Liver (tissue), 9 donors: ENCODE results near the gene FAM83C. TPM values are rescaled to one million over a fixed set of nuclear protein-coding genes. Genes with fewer than 3 reads are reported as not detected.

Experiments used
- DNase-seq: peaks from one replicate; pipeline ENCODE4 v3.0.0-alpha.2; 2017; ENCODE audit warnings: low spot score
- H3K27ac ChIP-seq, 2 donors: one replicate each; pipeline ENCODE4 v1.7.0; 2013; ENCODE audit warnings: inconsistent platforms in 2 of 2, low read length in 2 of 2, control low read depth in 1 of 2, low read depth in 1 of 2, mild to moderate bottlenecking in 1 of 2
- H3K27me3 ChIP-seq, 4 donors: one replicate each; pipeline versions ENCODE4 v1.6.1 to v1.7.0; 2013; ENCODE audit warnings: low read length in 3 of 4, inconsistent platforms in 1 of 4, mild to moderate bottlenecking in 1 of 4, moderate library complexity in 1 of 4; ENCODE audit not compliant: control insufficient read depth in 4 of 4, insufficient read depth in 4 of 4
- H3K36me3 ChIP-seq, 4 donors: one replicate each; pipeline versions ENCODE4 v1.6.1 to v1.7.0; 2013; ENCODE audit warnings: low read length in 3 of 4, mild to moderate bottlenecking in 3 of 4, low read depth in 1 of 4, moderate library complexity in 1 of 4; ENCODE audit not compliant: control insufficient read depth in 4 of 4, insufficient read depth in 3 of 4
- H3K4me1 ChIP-seq, 4 donors: one replicate each; pipeline versions ENCODE4 v1.6.1 to v1.7.0; 2013; ENCODE audit warnings: low read length in 3 of 4, mild to moderate bottlenecking in 3 of 4, moderate library complexity in 1 of 4; ENCODE audit not compliant: control insufficient read depth in 4 of 4, insufficient read depth in 4 of 4
- H3K4me3 ChIP-seq, 3 donors: one replicate each; pipeline versions ENCODE4 v1.6.1 to v1.7.0; 2013; ENCODE audit warnings: low read length in 3 of 3, control low read depth in 1 of 3, low read depth in 1 of 3, mild to moderate bottlenecking in 1 of 3
- H3K9ac ChIP-seq, 2 donors: one replicate each; pipeline ENCODE4 v1.7.0; 2013; ENCODE audit warnings: low read length in 2 of 2, mild to moderate bottlenecking in 2 of 2, moderate library complexity in 2 of 2, control low read depth in 1 of 2, low read depth in 1 of 2
- H3K9me3 ChIP-seq, 4 donors: one replicate each; pipeline versions ENCODE4 v1.6.1 to v1.7.0; 2013; ENCODE audit warnings: low read length in 3 of 4; ENCODE audit not compliant: control insufficient read depth in 4 of 4
- EGR1 ChIP-seq, 2 donors: IDR thresholded peaks; 2 replicates each; pipeline ENCODE4 v1.6.1; 2016 to 2018; ENCODE audit warnings: antibody characterized with exemption in 2 of 2, low read depth in 2 of 2
- FOXA1 ChIP-seq: IDR thresholded peaks from 2 replicates; pipeline ENCODE4 v1.6.1; 2016; ENCODE audit warnings: antibody characterized with exemption
- FOXA2 ChIP-seq: IDR thresholded peaks from 2 replicates; pipeline ENCODE4 v1.6.1; 2016; ENCODE audit warnings: antibody characterized with exemption
- HNF4A ChIP-seq, 2 donors: conservative IDR thresholded peaks; 2 replicates each; pipeline ENCODE4 v1.6.1; 2016; ENCODE audit warnings: antibody characterized with exemption in 2 of 2, mild to moderate bottlenecking in 2 of 2
- HNF4G ChIP-seq: IDR thresholded peaks from 2 replicates; pipeline ENCODE4 v1.6.1; 2016; ENCODE audit warnings: antibody characterized with exemption
- JUND ChIP-seq, 2 donors: IDR thresholded peaks; 2 replicates each; pipeline ENCODE4 v1.6.1; 2016; ENCODE audit warnings: antibody characterized with exemption in 2 of 2
- NR2F2 ChIP-seq: IDR thresholded peaks from 2 replicates; pipeline ENCODE4 v1.6.1; 2016; ENCODE audit warnings: antibody characterized with exemption
- RAD21 ChIP-seq, 2 donors: IDR thresholded peaks; 2 replicates each; pipeline ENCODE4 v1.6.1; 2016; ENCODE audit warnings: antibody characterized with exemption in 2 of 2, mild to moderate bottlenecking in 2 of 2
- REST ChIP-seq: IDR thresholded peaks from 2 replicates; pipeline ENCODE4 v1.6.1; 2016; ENCODE audit warnings: antibody characterized with exemption, mild to moderate bottlenecking
- RXRA ChIP-seq, 2 donors: IDR thresholded peaks; 2 replicates each; pipeline ENCODE4 v1.6.1; 2017 to 2018; ENCODE audit warnings: antibody characterized with exemption in 2 of 2, mild to moderate bottlenecking in 1 of 2
- SP1 ChIP-seq: IDR thresholded peaks from 2 replicates; pipeline ENCODE4 v1.6.1; 2018; ENCODE audit warnings: antibody characterized with exemption, mild to moderate bottlenecking
- WGBS: extraction: QIAGEN DNeasy Blood & Tissue Kit; methylation state at CpG from one replicate; pipeline ENCODE4 v1.1.7; 2013; 5-methylcytosine and 5-hydroxymethylcytosine counted together
- polyA plus RNA-seq, 2 donors: library from polyadenylated mRNA; stranded (reverse) in 1 of 2; unstranded in 1 of 2; fragments of 200-250 nt in 1 of 2; fragments of >200 nt in 1 of 2; fragmentation: Nextera tagmentation in 1 of 2; extraction: Ambion mirVana in 1 of 2; gene quantifications; one replicate each; pipeline versions ENCODE4 v1.2.1 to v1.2.3, GENCODE V29; 2013 to 2015
- total RNA-seq, 2 donors: library from RNA; depleted of rRNA; stranded (reverse); fragments of >200 nt; gene quantifications; one replicate each; pipeline ENCODE4 v1.2.3, GENCODE V29; 2014
- TF ChIP-seq, protein P1 (sequence below): fragments of 150-350 bp; IDR thresholded peaks from 2 replicates; pipeline ENCODE4 v1.5.1; 2017; ENCODE audit warnings: improper control_type of control experiment, low read depth, low read length; ENCODE audit not compliant: missing input control
- TF ChIP-seq, protein P2 (sequence below): IDR thresholded peaks from 2 replicates; pipeline ENCODE4 v1.6.1; 2016; ENCODE audit warnings: antibody characterized with exemption
- TF ChIP-seq, protein P3 (sequence below): IDR thresholded peaks from 2 replicates; pipeline ENCODE4 v1.6.1; 2016; ENCODE audit warnings: antibody characterized with exemption
- TF ChIP-seq, protein P4 (sequence below): IDR thresholded peaks from 2 replicates; pipeline ENCODE4 v1.6.1; 2016; ENCODE audit warnings: antibody characterized with exemption
- donor health status: healthy.
- donor health status: healthy.
- donor health status: healthy.
- donor health status: healthy.
- donor health status: healthy.

FAM83C gene
- total and polyA plus RNA-seq, 4 donors: 0.05 TPM; not detected in 3

DNA sequence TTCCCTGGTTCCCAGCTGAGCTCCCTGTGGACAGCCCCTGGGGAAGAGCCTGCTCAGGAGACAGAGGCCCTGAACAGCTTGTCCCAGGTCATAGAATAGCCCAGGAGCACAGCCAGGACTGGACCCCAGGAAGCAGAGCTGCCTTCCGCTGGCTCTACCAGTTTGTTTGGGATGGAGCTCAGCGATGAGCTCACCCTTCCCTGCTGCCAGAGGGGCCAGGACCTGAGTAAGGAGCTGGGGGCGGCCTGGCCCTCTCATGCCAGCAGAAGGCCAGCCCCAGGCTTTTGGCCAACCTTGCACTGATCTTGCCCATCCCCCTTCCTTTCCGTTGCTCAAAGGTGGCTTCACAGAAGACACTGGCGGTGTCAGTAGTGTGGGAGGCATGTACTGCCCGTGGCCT, 31.8 kb downstream of the FAM83C start:
- DNase-seq: no peak
- 86% methylated on average over 6 of the region's 6 CpGs for WGBS
- Histone ChIP-seq H3K27ac (no peak overlapping the region), H3K4me3 (no peak overlapping the region), H3K9me3 (no peaks in the 10 kb centered on the region), H3K36me3 (no peaks in the 10 kb centered on the region), H3K4me1 (peaks cover 5 to 13% (median 11%) of the 10 kb centered on the region in 4 donors), H3K9ac (no peak overlapping the region), H3K27me3 (no peaks in the 10 kb centered on the region)
- TF ChIP-seq FOXA2 (no peak), REST (no peak), SP1 (no peak), HNF4G (no peak), RAD21 (IDR thresholded peaks at IDR 0.05) (no peak), JUND (IDR thresholded peaks at IDR 0.05) (no peak), FOXA1 (no peak), HNF4A (conservative IDR thresholded peaks at IDR 0.05) (no peak), NR2F2 (no peak), RXRA (IDR thresholded peaks at IDR 0.05) (no peak), EGR1 (IDR thresholded peaks at IDR 0.05; ENCODE audit: low read depth in 2 of 2) (no peak)
- TF ChIP-seq, protein P1, sequence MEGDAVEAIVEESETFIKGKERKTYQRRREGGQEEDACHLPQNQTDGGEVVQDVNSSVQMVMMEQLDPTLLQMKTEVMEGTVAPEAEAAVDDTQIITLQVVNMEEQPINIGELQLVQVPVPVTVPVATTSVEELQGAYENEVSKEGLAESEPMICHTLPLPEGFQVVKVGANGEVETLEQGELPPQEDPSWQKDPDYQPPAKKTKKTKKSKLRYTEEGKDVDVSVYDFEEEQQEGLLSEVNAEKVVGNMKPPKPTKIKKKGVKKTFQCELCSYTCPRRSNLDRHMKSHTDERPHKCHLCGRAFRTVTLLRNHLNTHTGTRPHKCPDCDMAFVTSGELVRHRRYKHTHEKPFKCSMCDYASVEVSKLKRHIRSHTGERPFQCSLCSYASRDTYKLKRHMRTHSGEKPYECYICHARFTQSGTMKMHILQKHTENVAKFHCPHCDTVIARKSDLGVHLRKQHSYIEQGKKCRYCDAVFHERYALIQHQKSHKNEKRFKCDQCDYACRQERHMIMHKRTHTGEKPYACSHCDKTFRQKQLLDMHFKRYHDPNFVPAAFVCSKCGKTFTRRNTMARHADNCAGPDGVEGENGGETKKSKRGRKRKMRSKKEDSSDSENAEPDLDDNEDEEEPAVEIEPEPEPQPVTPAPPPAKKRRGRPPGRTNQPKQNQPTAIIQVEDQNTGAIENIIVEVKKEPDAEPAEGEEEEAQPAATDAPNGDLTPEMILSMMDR: no peak
- TF ChIP-seq, protein P2, sequence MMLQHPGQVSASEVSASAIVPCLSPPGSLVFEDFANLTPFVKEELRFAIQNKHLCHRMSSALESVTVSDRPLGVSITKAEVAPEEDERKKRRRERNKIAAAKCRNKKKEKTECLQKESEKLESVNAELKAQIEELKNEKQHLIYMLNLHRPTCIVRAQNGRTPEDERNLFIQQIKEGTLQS: no peak
- TF ChIP-seq, protein P3, sequence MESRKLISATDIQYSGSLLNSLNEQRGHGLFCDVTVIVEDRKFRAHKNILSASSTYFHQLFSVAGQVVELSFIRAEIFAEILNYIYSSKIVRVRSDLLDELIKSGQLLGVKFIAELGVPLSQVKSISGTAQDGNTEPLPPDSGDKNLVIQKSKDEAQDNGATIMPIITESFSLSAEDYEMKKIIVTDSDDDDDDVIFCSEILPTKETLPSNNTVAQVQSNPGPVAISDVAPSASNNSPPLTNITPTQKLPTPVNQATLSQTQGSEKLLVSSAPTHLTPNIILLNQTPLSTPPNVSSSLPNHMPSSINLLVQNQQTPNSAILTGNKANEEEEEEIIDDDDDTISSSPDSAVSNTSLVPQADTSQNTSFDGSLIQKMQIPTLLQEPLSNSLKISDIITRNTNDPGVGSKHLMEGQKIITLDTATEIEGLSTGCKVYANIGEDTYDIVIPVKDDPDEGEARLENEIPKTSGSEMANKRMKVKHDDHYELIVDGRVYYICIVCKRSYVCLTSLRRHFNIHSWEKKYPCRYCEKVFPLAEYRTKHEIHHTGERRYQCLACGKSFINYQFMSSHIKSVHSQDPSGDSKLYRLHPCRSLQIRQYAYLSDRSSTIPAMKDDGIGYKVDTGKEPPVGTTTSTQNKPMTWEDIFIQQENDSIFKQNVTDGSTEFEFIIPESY: no peak
- TF ChIP-seq, protein P4, sequence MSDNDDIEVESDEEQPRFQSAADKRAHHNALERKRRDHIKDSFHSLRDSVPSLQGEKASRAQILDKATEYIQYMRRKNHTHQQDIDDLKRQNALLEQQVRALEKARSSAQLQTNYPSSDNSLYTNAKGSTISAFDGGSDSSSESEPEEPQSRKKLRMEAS: no peak

- peak in 1 of 2 donors; percentile 7 for TF ChIP-seq HNF4A (conservative IDR thresholded peaks at IDR 0.05)
- TF ChIP-seq, protein P3: no peak
- H3K4me3 ChIP-seq: no peak overlapping the region
- no peaks in the 10 kb centered on the region for H3K36me3 ChIP-seq
- no peak overlapping the region for H3K27ac ChIP-seq
- DNase-seq: no peak
- 71% methylated on average over 8 of the region's 8 CpGs for WGBS
- H3K9me3 ChIP-seq: no peaks in the 10 kb centered on the region
- H3K27me3 ChIP-seq: no peaks in the 10 kb centered on the region
- H3K9ac ChIP-seq: no peak overlapping the region
- no peaks in the 10 kb centered on the region for H3K4me1 ChIP-seq
These were observed 34.9 kb downstream of the FAM83C start for GRCh38 chr20:35257175-35257909.
